GM21390 (cell line): ENCODE results near the gene IQGAP3.
A peak's percentile ranks its signal among the peaks of the same experiment; 100 is the strongest.

Experiments used
- ATAC-seq: cut with Tn5 transposase; IDR thresholded peaks from one replicate; pipeline ENCODE4 v1.9.1; 2021; ENCODE audit not compliant: unreplicated experiment

The IQGAP3 gene

DNA sequence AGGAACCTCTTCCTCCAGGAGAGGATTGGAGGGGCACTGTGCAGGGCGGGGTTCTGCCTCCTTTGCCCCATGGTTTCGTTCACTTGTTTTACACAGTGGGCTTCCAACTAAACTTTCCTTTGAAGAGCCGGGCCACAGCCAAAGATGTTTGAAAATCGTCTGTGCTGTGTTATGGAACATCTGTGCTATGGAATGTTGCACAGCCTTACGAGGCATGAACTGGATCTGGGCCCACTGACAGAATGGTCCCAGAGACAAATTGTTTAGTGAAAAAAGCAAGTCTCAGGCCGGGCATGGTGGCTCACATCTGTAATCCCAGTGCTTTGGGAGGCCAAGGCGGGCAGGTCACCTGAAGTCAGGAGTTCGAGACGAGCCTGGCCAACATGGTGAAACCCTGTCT is 59.2 kb downstream of the IQGAP3 start:
- ATAC-seq, result no peak

DNA sequence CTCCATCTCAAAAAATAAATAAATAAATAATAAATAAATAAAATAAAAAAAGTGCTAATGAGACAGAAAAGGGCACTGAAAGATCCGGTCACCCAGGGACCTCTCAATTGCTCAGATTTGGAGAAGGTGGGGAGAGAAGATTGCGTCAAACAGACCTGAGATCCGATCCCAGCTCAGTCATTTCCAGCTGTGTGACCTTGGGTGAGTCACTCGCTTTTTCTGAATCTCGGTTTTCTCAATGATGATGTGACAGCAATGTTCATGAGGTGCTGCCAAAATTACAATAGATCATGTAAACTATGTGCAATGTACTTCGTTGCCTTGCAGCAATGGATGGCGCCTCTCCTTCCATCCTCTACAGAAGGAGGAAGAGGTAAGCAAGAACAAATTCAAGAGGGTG is 60.7 kb downstream of the IQGAP3 start:
- ATAC-seq, result no peak

- ATAC-seq, result no peak
Observed at GRCh38 chr1:156510709-156511108, 61.7 kb downstream of the IQGAP3 start.

DNA sequence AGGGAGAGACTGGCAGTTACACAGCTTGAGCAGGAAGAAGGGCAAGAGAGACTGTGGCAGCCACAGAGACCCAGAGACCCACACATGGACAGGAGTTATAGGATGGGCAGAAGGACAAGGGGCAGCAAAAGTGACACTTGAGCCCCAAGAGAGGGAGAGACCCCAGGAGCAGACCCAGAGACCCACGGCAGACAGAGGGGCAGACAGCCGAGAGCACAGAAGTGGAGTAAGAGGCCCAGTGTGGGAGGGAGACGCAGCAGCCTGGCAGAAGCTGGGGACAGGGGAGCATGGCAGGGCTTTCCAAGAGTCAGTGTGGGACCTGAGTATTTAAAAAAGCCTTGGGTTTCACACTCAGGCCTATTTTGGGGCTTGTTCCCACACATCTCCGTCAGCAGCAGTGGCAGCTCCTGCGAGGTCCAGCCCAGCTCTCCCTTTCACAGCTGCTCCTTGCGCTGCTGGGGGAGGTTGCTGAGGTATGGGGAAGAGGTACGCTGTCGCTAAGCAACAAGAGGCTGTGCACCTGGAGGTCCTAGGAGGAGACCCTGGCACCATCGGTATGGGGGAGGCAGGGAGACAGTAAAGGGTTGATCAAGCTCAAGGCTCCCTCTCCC is 62.8 kb downstream of the IQGAP3 start:
- ATAC-seq, result no peak

GRCh38 chr1:156508955-156509234 is 63.5 kb downstream of the IQGAP3 start:
- ATAC-seq, result no peak

GRCh38 chr1:156508205-156508954 is 64.0 kb downstream of the IQGAP3 start:
- no peak for ATAC-seq

DNA sequence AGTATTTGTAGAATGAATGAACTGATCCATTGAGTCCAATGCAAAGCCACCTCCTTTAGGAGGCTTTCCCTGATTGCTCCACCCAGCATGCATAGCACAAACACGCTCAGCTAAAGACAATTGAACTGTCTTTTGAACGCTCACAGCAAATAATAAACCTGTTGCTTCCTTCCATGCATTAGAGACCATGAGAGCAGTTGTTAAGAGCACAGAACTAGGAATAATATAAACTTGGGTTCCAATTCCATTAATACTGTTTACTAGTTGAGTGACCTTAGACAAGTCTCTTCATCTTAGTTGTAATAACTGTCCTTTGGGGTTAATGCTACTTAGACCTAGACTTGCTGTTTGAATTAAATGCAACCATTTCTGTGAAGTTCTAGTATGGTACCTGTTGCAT is 65.9 kb downstream of the IQGAP3 start:
- ATAC-seq, result no peak

DNA sequence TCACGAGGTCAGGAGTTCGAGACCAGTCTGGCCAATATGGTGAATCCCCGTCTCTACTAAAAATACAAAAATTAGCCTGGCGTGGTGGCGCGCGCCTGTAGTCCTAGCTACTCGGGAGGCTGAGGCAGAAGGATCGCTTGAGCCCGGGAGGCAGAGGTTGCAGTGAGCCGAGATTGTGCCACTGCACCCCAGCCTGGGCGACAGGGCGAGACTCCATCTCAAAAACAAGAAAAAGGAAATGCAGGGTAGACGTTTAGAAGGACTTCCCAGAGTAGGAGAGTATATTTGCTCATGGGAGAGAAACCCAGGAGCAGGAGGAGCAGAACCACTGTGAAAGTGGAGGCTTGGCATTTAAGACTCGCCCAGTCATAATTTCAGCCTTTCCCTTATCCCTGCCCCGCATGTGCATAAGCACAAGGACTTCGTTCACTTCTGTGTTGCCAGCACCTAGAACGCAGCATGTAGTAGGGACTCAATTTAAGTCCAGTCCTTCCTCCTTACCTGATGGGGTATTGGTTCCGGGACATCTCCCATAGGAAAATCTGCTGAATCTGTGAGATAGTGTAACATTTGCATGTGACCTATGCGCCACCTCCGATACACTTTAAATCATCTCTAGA is 66.6 kb downstream of the IQGAP3 start:
- ATAC-seq, result no peak

- peak; percentile 32 for ATAC-seq
Observed at GRCh38 chr1:156504821-156505678, 67.3 kb downstream of the IQGAP3 start.

DNA sequence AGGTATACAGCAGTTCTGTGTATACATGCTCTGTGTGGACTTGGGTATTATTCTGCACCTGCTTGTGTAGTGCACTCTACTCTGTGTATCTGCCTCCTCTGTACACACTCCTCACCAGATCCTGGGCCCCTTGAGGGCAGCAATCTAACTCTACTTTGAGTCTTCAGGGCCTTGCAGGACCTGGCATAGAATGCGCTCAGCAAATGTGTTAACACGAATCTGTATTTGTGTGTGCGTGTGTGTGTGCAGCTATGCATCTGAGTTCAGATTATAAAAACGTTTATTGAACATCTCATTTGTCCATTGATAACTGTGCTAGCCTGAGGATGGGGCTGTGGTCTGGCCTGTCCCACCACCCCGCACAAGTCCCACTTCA is 67.9 kb downstream of the IQGAP3 start:
- ATAC-seq, result no peak

DNA sequence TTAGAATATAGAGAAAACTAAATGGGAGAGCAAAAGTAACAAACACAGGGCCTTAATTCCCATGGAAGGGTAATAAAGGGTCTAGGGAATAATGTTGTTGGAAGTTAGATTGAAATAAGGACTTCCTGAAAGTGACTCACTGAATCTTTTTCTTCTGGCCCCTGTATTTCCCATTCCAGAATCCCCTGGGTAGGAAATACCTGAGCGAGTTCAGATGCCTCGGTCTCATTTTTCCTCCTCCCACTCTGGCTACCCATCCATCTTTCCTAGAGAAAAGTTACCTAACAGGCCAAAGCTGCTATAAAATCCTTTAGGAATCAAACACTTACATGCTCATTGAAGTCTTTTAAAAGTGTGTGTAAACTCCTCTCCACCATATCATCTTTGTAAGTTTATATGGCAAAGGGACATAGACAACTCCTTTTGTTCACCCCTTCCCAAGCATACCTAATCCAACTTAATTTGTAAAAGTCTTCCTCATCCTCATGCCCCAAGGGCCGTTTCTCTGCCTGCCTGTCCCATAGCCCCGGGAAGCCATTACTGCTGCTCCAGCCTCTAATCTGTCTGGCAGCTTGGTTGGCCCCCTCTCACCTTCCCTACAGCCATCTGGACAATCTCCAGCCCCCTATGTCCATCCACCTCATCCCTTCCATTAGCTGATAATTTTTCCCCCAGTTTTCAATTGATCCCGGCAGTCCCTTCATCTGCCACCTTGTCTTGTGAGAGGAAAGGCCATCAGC is 68.5 kb downstream of the IQGAP3 start:
- ATAC-seq, result no peak

DNA sequence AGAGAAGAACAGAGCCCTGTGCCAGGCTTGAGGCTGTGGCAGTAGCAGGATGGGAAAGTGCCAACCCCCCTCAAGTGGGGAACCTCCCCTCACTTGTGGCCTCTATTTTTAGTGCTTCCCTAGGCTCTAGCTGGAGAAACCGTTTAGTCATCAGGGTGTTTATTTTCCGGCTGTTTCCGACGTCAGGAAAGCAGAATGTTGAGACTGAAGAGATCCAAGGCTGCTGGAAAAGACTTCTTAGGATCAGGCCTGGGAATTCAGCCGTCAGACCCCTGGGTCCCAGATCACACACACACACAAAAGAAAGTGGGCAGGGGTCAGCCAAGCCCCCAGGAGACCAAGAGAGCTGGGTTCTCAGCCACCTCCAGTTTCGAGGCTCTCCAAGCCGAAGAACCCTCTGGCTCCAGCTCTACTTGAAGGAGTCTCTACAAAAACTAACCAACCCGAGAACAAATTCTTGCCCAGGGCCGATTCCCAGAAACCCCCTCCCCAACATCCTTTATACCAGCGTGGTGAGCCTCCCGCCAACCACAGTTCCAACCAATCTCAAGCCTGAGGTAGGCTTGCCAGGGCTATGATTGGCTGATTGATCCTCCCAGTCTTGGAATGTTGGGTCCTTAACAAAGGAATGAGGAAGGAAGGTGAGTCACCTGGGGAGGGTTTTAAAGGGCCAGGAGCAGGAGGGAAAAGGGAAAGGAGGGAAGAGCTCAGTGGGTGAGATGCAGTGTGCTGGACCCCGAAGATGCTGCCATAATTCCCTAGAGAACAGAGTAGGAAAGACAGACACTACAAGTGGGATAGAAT is 69.3 kb downstream of the IQGAP3 start:
- no peak for ATAC-seq

- no peak for ATAC-seq
Observed at GRCh38 chr1:156502391-156502893, 69.9 kb downstream of the IQGAP3 start.

DNA sequence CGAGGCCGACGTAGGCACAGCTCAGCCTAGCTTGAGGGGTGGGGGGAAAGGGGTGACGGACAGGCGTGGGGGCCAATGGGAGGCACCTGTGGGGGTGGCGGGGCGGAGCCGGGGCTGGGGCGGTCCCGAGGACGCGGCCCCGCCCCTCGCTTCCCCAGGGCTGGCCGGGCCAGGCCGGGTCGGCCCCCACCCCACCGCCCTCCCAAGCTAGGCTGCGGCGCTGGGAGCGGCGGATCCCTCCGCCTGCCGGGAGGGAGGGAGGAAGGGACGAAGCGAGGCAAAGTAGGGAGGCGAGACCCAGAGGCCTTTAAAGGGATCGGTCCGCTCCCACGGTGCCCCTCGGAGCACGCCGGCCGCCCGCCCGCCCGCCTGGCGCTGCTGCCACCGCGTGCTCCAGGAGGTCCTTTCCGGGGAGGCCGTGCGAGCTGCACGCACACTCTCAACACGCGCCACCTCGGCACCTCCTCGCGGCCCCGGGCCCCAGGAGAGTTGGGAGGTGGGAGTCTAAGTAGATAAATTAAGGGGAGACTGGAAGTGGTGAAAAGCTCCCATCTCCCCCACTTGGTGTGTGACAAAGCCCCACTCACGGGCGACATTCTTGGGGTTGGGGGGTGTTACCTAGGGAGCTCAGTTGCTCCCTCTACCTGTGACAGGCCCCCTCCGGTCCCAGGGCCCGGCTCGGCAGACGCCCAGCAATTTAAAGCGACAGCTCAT is 71.4 kb downstream of the IQGAP3 start:
- ATAC-seq, result peak; percentile 47

GRCh38 chr1:156500543-156500792 is 71.9 kb downstream of the IQGAP3 start, which contains the start of gene MEF2D:
MEF2D (minus strand) TSS chr1:156500775; CDS start chr1:156483292, 17,483 bp downstream.
- ATAC-seq, result no peak

GRCh38 chr1:156499842-156500542 is 72.4 kb downstream of the IQGAP3 start:
- peak; percentile 1 for ATAC-seq

- no peak for ATAC-seq
Observed at GRCh38 chr1:156499194-156499841, 73.0 kb downstream of the IQGAP3 start.

DNA sequence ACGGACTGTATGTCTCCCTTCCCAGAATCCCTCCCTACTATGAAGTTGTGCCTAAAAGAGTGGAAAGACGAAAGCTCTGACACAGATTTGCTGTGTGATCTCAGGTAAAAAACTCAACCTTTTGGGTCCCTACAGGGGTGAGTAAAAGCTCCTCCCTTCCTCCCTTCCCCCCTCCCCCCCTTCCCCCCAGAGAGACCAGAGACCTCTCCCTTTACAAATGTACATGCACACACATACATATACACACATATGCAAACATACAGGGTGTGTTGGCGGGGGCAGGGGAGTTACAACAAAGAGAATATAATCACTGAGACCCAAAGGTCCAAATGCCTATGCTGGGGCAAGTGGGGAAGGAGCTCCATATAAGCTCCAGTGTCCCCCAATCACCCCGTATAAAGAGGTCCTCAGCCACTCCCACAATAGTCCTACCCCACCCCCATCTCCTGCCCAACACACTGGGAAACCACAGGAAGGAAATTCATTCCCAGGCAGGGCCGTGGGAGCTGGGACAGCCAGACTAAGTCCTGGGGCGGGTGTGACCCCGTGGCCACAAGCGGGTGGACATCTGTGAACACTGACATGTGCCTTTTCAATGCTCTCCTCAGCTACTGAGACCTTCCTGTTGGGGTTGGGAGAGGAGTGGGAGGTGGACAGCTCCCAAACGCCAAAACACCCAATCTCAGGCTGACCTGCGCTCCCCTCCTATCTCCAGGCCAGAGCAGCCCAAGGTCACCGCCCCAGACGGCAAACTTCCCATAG is 73.8 kb downstream of the IQGAP3 start:
- ATAC-seq, result no peak
